ENCODE data around the gene ATXN7L3B. TPM values are rescaled to one million over a fixed set of nuclear protein-coding genes. Genes with fewer than 3 reads are reported as not detected.

Gene ATXN7L3B
- total and polyA plus RNA-seq, 2 experiments from 2014 or later, result 14.0 to 40.8 TPM

- H3K36me3 ChIP-seq (ENCODE audit: insufficient read depth), result no peaks in the 10 kb centered on the region
- H3K27me3 ChIP-seq (ENCODE audit: insufficient read depth), result no peaks in the 10 kb centered on the region
- ATAC-seq, result no peak
Observed at GRCh38 chr12:74578486-74578885, 40.9 kb downstream of the ATXN7L3B start.

DNA sequence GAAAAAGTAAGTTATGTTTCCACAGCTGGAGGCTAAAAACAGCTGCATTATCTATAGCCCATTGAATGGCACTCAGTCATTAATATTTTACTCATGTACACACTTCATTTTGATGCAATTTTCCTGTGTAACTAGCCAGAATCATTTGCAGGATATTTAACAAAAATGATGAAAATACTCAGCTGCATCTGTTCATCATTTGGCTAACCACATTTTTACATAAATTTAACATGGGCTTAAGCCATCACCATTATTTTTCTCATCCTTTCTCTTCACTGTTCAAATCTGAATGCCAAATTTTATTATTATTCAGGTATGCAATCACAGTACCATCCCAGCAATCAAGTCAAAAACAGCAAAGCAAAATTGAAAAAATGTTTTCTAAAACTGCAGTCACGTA lies 41.8 kb downstream of the ATXN7L3B start:
- Mint-ChIP-seq H3K27ac (no peak overlapping the region; the same call in 1 of the 2 replicates), H3K4me3 (no peak overlapping the region), H3K9me3 (no peaks in the 10 kb centered on the region), H3K27me3 (ENCODE audit: insufficient read depth, low read depth, poor library complexity) (no peaks in the 10 kb centered on the region), H3K4me1 (peaks cover 13% of the 10 kb centered on the region), H3K36me3 (ENCODE audit: low read depth) (no peaks in the 10 kb centered on the region)
- ATAC-seq (no peak), DNase-seq (ENCODE audit: low spot score) (no peak)
- TF ChIP-seq, protein P1, sequence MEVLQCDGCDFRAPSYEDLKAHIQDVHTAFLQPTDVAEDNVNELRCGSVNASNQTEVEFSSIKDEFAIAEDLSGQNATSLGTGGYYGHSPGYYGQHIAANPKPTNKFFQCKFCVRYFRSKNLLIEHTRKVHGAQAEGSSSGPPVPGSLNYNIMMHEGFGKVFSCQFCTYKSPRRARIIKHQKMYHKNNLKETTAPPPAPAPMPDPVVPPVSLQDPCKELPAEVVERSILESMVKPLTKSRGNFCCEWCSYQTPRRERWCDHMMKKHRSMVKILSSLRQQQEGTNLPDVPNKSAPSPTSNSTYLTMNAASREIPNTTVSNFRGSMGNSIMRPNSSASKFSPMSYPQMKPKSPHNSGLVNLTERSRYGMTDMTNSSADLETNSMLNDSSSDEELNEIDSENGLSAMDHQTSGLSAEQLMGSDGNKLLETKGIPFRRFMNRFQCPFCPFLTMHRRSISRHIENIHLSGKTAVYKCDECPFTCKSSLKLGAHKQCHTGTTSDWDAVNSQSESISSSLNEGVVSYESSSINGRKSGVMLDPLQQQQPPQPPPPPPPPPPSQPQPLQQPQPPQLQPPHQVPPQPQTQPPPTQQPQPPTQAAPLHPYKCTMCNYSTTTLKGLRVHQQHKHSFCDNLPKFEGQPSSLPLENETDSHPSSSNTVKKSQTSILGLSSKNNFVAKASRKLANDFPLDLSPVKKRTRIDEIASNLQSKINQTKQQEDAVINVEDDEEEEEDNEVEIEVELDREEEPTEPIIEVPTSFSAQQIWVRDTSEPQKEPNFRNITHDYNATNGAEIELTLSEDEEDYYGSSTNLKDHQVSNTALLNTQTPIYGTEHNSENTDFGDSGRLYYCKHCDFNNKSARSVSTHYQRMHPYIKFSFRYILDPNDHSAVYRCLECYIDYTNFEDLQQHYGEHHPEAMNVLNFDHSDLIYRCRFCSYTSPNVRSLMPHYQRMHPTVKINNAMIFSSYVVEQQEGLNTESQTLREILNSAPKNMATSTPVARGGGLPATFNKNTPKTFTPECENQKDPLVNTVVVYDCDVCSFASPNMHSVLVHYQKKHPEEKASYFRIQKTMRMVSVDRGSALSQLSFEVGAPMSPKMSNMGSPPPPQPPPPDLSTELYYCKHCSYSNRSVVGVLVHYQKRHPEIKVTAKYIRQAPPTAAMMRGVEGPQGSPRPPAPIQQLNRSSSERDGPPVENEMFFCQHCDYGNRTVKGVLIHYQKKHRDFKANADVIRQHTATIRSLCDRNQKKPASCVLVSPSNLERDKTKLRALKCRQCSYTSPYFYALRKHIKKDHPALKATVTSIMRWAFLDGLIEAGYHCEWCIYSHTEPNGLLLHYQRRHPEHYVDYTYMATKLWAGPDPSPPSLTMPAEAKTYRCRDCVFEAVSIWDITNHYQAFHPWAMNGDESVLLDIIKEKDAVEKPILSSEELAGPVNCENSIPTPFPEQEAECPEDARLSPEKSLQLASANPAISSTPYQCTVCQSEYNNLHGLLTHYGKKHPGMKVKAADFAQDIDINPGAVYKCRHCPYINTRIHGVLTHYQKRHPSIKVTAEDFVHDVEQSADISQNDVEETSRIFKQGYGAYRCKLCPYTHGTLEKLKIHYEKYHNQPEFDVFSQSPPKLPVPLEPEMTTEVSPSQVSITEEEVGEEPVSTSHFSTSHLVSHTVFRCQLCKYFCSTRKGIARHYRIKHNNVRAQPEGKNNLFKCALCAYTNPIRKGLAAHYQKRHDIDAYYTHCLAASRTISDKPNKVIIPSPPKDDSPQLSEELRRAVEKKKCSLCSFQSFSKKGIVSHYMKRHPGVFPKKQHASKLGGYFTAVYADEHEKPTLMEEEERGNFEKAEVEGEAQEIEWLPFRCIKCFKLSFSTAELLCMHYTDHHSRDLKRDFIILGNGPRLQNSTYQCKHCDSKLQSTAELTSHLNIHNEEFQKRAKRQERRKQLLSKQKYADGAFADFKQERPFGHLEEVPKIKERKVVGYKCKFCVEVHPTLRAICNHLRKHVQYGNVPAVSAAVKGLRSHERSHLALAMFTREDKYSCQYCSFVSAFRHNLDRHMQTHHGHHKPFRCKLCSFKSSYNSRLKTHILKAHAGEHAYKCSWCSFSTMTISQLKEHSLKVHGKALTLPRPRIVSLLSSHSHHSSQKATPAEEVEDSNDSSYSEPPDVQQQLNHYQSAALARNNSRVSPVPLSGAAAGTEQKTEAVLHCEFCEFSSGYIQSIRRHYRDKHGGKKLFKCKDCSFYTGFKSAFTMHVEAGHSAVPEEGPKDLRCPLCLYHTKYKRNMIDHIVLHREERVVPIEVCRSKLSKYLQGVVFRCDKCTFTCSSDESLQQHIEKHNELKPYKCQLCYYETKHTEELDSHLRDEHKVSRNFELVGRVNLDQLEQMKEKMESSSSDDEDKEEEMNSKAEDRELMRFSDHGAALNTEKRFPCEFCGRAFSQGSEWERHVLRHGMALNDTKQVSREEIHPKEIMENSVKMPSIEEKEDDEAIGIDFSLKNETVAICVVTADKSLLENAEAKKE (CRISPR knock-in tag; IDR thresholded peaks at IDR 0.05), result no peak
- no peak for TF ChIP-seq CREB1 (CRISPR knock-in tag; IDR thresholded peaks at IDR 0.05; ENCODE audit: low read depth)
- no peak for TF ChIP-seq CTCF (conservative IDR thresholded peaks at IDR 0.05; ENCODE audit: low read depth in 2 of 2)
- TF ChIP-seq EZH2phosphoT487 (IDR thresholded peaks at IDR 0.05; ENCODE audit: unreplicated experiment), result no peak
- TF ChIP-seq STAT1 (IDR thresholded peaks at IDR 0.05; ENCODE audit: unreplicated experiment), result no peak
- TF ChIP-seq EZH2 (IDR thresholded peaks at IDR 0.05; ENCODE audit: low read depth, unreplicated experiment), result no peak
- Histone ChIP-seq H3K4me1 (ENCODE audit: insufficient read depth) (peaks cover 10% of the 10 kb centered on the region), H3K79me2 (replicated peaks; ENCODE audit: insufficient read depth) (no peaks in the 10 kb centered on the region), H3K27ac (ENCODE audit: low read depth) (no peak overlapping the region), H3K36me3 (ENCODE audit: insufficient read depth) (no peaks in the 10 kb centered on the region), H4K20me1 (replicated peaks; ENCODE audit: insufficient read depth) (no peaks in the 10 kb centered on the region), H3K9me2 (ENCODE audit: insufficient read depth) (no peaks in the 10 kb centered on the region), H3K4me3 (no peak overlapping the region), H3F3A (replicated peaks; ENCODE audit: low read depth) (no peaks in the 10 kb centered on the region), H3K4me2 (no peak overlapping the region), H3K27me3 (ENCODE audit: insufficient read depth) (no peaks in the 10 kb centered on the region), H2AFZ (no peak overlapping the region)

More at GRCh38 chr12:74578486-74578885, 40.9 kb downstream of the ATXN7L3B start:
- Histone ChIP-seq H3K4me3 (no peak overlapping the region), H3K4me2 (no peak overlapping the region), H4K20me1 (replicated peaks; ENCODE audit: insufficient read depth) (no peaks in the 10 kb centered on the region), H3K9me2 (ENCODE audit: insufficient read depth) (no peaks in the 10 kb centered on the region), H3K79me2 (replicated peaks; ENCODE audit: insufficient read depth) (no peaks in the 10 kb centered on the region), H3F3A (replicated peaks; ENCODE audit: low read depth) (no peaks in the 10 kb centered on the region), H3K4me1 (ENCODE audit: insufficient read depth) (peaks cover 10% of the 10 kb centered on the region), H2AFZ (no peak overlapping the region), H3K27ac (ENCODE audit: low read depth) (no peak overlapping the region)
- no peak overlapping the region for H3K4me3 Mint-ChIP-seq
- H3K27me3 Mint-ChIP-seq (ENCODE audit: insufficient read depth, low read depth, poor library complexity), result no peaks in the 10 kb centered on the region
- no peaks in the 10 kb centered on the region for H3K9me3 Mint-ChIP-seq
- H3K27ac Mint-ChIP-seq, result no peak overlapping the region
- peaks cover 13% of the 10 kb centered on the region for H3K4me1 Mint-ChIP-seq
- no peaks in the 10 kb centered on the region for H3K36me3 Mint-ChIP-seq (ENCODE audit: low read depth)
- no peak for TF ChIP-seq STAT1 (IDR thresholded peaks at IDR 0.05; ENCODE audit: unreplicated experiment)
- TF ChIP-seq NANOG (IDR thresholded peaks at IDR 0.05; ENCODE audit: borderline replicate concordance), result no peak
- no peak for TF ChIP-seq ZNF331 (CRISPR knock-in tag; IDR thresholded peaks at IDR 0.05; ENCODE audit: low read depth)
- DNase-seq (ENCODE audit: low spot score), result no peak

All from GM23338 (cell line).